Skeletal muscle tissue (tissue), 4 donors: Measurements from ENCODE around the gene CCL28. TPM values are rescaled to one million over a fixed set of nuclear protein-coding genes. Genes with fewer than 3 reads are reported as not detected.

ENCODE experiments used
- H3K27ac ChIP-seq: one replicate; pipeline ENCODE4 v1.7.0; 2013; ENCODE audit warnings: mild to moderate bottlenecking, low read depth, low read length, inconsistent platforms
- H3K27me3 ChIP-seq, 3 donors: one replicate each; pipeline ENCODE4 v1.7.0; 2013; ENCODE audit warnings: low read length in 3 of 3; ENCODE audit not compliant: control insufficient read depth in 3 of 3, insufficient read depth in 3 of 3
- H3K36me3 ChIP-seq, 3 donors: one replicate each; pipeline ENCODE4 v1.7.0; 2013; ENCODE audit warnings: low read length in 3 of 3; ENCODE audit not compliant: control insufficient read depth in 3 of 3, insufficient read depth in 3 of 3
- H3K4me1 ChIP-seq, 3 donors: one replicate each; pipeline ENCODE4 v1.7.0; 2013; ENCODE audit warnings: low read length in 3 of 3, mild to moderate bottlenecking in 3 of 3; ENCODE audit not compliant: control insufficient read depth in 3 of 3, insufficient read depth in 3 of 3
- H3K4me3 ChIP-seq, 3 donors: one replicate each; pipeline ENCODE4 v1.7.0; 2013; ENCODE audit warnings: low read length in 3 of 3
- H3K9ac ChIP-seq, 3 donors: one replicate each; pipeline ENCODE4 v1.7.0; 2013; ENCODE audit warnings: low read length in 3 of 3, mild to moderate bottlenecking in 3 of 3, moderate library complexity in 2 of 3, low read depth in 1 of 3
- H3K9me3 ChIP-seq, 3 donors: one replicate each; pipeline ENCODE4 v1.7.0; 2013; ENCODE audit warnings: low read length in 3 of 3; ENCODE audit not compliant: control insufficient read depth in 3 of 3
- total RNA-seq: library from RNA; depleted of rRNA; stranded (reverse); fragments of >200 nt; gene quantifications from one replicate; pipeline ENCODE4 v1.2.3, GENCODE V29; 2014
- donor health status: Osteomylitis.

CCL28 gene
- total RNA-seq, 1 donor from 2014 or later = 0.52 TPM

GRCh38 chr5:43348207-43348606 is 64.0 kb downstream of the CCL28 start:
- H3K27me3 ChIP-seq = peaks cover 0 to 2% (median 0%) of the 10 kb centered on the region in 3 donors
- H3K36me3 ChIP-seq = no peaks in the 10 kb centered on the region
- no peaks in the 10 kb centered on the region for H3K9me3 ChIP-seq
- H3K4me3 ChIP-seq = no peak overlapping the region
- no peak overlapping the region for H3K9ac ChIP-seq
- H3K27ac ChIP-seq = no peak overlapping the region
- no peaks in the 10 kb centered on the region for H3K4me1 ChIP-seq

- H3K4me3 ChIP-seq = no peak overlapping the region
- H3K9ac ChIP-seq = no peak overlapping the region
- H3K27ac ChIP-seq = no peak overlapping the region
- peaks cover 0 to 2% (median 0%) of the 10 kb centered on the region in 3 donors for H3K9me3 ChIP-seq
- no peaks in the 10 kb centered on the region for H3K27me3 ChIP-seq
- no peaks in the 10 kb centered on the region for H3K4me1 ChIP-seq
- H3K36me3 ChIP-seq = no peaks in the 10 kb centered on the region
Observed at GRCh38 chr5:43338862-43339261, 73.3 kb downstream of the CCL28 start.

- no peak overlapping the region for H3K27ac ChIP-seq
- no peaks in the 10 kb centered on the region for H3K36me3 ChIP-seq
- H3K9ac ChIP-seq = no peak overlapping the region
- H3K4me1 ChIP-seq = no peaks in the 10 kb centered on the region
- H3K4me3 ChIP-seq = no peak overlapping the region
- no peaks in the 10 kb centered on the region for H3K27me3 ChIP-seq
- H3K9me3 ChIP-seq = peaks cover 0 to 2% (median 0%) of the 10 kb centered on the region in 3 donors
Observed at GRCh38 chr5:43336159-43336558, 76.0 kb downstream of the CCL28 start.

- Histone ChIP-seq H3K4me1 (no peaks in the 10 kb centered on the region), H3K36me3 (no peaks in the 10 kb centered on the region), H3K4me3 (no peak overlapping the region), H3K27me3 (no peaks in the 10 kb centered on the region), H3K27ac (no peak overlapping the region), H3K9me3 (peaks cover 0 to 2% (median 0%) of the 10 kb centered on the region in 3 donors), H3K9ac (no peak overlapping the region)
Observed at GRCh38 chr5:43335681-43336080, 76.5 kb downstream of the CCL28 start.

- Histone ChIP-seq H3K27ac (no peak overlapping the region), H3K9me3 (peaks cover 0 to 2% (median 0%) of the 10 kb centered on the region in 3 donors), H3K9ac (no peak overlapping the region), H3K4me3 (no peak overlapping the region), H3K36me3 (no peaks in the 10 kb centered on the region), H3K27me3 (no peaks in the 10 kb centered on the region), H3K4me1 (no peaks in the 10 kb centered on the region)
Observed at GRCh38 chr5:43332401-43332800, 79.8 kb downstream of the CCL28 start.

Other genes with a start within 250 kb of the CCL28 start
- gene NIM1K, start 220.2 kb downstream of the CCL28 start, total RNA-seq = 0.52 TPM
- gene HMGCS1, start 99.0 kb downstream of the CCL28 start, total RNA-seq = 50.6 TPM
- gene TMEM267, start 71.5 kb upstream of the CCL28 start, total RNA-seq = 3.7 TPM
- 3.7 TPM for gene C5orf34, start 102.8 kb upstream of the CCL28 start, total RNA-seq
- gene PAIP1, start 144.7 kb upstream of the CCL28 start, total RNA-seq = 62.6 TPM
- gene NNT, start 190.8 kb upstream of the CCL28 start, total RNA-seq = 116 TPM